ENCODE data around the gene ZBTB46.
"Not testable (repeated sequence)": the region's sequence is repeated elsewhere in the genome, so short reads cannot be mapped to it uniquely, and the experiment has no call there.

ZBTB46 gene

DNA sequence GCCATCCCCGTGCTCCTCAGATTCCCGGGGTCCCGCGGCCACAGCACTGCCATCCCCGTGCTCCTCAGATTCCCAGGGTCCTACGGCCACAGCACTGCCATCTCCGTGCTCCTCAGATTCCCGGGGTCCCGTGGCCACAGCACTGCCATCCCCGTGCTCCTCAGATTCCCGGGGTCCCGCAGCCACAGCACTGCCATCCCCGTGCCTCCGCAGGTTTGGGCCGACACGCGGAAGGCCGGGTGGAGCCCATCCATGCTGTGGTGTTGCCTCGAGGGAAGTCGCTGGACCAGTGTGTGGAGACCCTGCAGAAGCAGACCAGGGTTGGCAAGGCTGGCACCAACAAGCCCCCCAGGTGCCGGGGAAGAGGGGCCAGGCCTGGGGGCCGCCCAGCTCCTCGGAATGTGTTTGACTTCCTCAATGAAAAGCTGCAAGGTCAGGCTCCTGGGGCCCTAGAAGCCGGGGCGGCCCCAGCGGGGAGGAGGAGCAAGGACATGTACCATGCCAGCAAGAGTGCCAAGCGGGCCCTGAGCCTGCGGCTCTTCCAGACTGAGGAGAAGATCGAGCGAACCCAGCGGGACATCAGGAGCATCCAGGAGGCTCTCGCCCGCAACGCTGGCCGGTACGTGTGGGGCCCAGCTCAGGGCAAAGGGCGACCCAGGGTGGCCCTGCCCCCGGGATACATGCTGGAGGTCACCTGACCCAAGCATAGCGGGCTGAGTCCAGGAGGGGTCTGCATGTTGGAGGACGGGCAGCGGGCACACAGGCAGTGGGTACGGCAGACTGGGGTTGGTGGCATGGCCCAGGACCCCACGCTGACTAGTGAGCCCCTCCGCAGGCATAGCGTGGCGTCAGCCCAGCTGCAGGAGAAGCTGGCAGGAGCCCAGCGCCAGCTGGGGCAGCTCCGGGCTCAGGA is 95.9 kb downstream of the ZBTB46 start:
- DNase-seq (ENCODE audit: low read depth): no peak

DNA sequence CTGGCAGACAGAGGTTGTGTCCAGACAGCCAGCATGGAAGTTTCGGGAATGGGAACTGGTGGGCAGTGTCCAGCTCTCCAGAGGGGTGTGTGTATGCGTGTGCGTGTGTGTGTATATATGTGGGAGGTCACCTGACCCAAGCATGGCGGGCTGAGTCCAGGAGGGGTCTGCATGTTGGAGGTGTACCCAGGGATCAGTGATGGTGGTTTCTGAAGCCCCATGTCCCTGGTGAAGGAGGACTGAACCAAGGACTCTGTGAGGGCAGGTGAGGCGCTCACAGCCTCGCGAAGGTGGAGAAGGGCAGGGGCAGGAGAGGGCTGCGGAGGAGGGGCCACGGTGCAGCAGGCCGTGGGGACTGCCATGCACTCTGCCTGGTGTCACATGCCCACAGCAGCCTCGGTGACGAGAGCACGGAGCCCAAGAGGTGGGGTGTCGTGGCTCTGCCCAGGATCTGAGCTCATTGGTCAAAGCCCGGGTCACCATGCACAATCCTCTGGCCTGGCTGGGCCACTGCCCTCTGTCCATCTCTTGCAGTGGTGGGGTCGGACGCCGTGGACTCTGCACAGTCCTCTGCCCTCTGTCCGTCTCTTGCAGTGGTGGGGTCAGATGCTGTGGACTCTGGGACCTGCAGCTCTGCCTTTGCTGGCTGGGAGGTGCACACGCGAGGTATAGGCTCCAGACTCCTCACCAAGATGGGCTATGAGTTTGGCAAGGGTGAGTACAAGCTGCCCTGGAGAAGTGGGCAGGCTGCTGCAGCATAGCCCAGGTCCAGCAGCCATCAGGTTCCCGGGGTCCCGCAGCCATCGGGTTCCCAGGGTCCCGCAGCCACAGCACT is 96.7 kb downstream of the ZBTB46 start:
- DNase-seq (ENCODE audit: low read depth): no peak

DNA sequence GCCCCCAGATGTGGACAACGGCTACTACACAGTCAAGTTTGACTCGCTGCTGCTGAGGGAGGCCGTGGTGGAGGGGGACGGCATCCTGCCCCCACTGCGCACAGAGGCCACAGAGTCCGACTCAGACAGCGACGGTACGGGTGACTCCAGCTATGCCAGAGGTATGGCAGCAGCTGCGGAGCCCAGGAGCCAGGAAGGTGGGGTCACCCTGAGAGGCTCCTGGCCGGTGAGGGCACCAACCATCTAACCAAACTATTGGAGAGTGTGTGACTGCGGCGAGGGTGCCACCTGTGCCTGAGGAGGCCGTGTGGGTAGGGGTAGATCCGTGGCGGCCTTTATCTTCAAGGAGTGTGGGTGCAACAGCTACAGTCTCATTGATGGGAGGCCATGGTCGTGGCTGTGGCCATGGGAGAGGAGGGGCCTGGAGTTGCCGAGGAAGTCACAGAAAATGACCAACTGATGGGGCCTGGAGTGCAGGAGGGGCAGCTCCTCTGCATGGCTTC is 97.4 kb downstream of the ZBTB46 start:
- no peak for DNase-seq (ENCODE audit: low read depth)

DNA sequence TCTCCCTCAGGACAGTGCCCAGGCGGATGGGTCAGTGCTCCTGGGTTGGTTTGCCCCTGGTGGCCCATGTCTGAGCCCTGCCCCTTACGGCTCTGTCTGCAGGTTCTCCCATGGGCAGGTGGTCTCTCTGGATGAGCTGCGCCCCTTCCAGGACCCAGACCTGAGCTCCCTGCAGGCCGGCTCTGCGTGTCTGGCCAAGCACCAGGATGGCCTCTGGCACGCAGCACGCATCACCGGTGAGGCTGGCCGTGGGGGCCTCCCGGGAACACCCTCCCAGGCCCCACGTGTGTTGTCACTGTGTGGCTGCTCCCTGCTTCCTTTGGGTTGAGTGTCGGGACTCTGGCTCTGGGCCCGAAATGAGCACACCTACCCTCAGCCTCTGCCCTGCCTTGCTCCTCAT is 97.9 kb downstream of the ZBTB46 start:
- DNase-seq (ENCODE audit: low read depth): no peak

DNA sequence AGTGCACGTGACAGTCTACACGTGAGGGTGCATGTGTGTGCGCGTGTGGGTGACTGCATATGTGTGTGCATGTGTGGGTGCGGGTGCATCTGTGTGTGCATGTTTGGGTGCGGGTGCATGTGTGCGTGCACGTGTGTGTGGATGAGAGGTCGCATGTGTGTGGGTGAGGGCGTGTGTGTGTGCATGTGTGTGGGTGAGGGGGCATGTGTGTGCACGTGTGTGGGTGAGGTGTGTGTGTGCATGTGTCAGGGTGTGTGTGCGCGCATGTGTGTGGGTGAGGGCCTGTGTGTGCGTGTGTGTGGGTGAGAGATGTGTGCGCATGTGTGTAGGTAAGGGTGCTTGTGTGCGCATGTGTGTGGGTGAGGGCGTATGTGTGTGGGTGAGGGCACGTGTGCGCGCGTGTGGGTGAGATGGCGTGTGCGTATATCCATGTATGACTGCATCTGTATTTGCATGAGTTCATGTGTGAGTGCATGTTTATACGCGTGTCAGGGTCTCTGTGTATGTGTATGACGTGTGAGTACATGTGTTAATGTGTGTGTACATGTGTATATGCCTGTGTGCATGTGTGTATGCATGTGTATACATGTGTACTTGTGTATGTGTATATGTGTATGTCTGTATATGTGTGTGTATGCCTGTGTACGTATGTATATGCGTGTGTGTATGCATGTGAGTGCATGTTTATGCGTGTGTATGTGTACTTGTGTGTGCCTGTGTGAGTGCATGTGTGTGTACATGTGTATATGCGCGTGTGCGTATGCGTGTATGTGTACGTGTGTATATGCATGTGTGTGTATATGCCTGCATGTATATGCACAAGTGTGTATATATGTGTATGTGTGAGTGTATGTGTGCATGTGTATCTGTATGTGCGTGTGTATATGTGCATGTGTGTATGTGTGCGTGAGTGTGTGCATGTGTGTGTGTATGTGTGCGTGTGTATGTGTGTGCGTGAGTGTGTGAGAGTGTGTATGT is 98.7 kb downstream of the ZBTB46 start:
- DNase-seq (ENCODE audit: low read depth): no peak

DNA sequence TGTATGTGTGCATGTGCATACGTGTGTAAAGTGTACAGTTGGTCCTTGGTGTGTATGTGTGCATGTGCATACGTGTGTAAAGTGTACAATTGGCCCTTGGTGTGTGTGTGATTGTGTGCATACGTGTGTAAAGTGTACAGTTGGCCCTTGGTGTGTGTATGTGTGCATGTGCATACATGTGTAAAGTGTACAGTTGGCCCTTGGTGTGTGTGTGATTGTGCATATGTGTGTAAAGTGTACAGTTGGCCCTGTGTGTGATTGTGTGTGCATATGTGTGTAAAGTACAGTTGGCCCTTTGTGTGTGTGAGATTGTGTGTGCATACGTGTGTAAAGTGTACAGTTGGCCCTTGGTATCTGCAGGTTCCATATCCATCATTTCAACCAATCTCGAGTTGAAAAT is 99.7 kb downstream of the ZBTB46 start:
- DNase-seq (ENCODE audit: low read depth): no peak

DNA sequence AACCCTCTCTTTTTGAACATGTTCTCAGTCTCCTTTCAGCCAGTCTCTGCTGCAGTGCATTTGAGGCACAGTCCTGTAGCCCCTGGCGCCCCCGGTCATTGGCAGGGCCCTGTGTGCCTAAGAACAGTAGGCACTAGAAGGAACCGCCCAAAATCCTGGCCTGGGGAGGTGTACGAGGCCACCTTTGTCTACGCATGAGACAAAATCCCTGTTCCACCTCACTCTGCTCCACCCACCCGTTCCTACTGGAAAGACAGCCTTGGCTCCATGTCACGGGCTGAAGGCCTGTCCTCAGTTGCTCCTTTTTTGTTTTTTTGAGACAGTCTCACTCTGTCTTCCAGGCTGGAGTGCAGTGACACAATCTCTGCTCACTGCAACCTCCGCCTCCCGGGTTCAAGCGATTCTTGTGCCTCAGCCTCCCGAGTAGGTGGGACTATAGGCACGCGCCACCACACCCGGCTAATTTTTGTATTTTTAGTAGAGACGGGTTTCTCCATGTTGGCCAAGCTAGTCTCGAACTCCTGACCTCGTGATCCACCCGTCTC is 100.8 kb downstream of the ZBTB46 start:
- DNase-seq (ENCODE audit: low read depth): not testable (repeated sequence)

DNA sequence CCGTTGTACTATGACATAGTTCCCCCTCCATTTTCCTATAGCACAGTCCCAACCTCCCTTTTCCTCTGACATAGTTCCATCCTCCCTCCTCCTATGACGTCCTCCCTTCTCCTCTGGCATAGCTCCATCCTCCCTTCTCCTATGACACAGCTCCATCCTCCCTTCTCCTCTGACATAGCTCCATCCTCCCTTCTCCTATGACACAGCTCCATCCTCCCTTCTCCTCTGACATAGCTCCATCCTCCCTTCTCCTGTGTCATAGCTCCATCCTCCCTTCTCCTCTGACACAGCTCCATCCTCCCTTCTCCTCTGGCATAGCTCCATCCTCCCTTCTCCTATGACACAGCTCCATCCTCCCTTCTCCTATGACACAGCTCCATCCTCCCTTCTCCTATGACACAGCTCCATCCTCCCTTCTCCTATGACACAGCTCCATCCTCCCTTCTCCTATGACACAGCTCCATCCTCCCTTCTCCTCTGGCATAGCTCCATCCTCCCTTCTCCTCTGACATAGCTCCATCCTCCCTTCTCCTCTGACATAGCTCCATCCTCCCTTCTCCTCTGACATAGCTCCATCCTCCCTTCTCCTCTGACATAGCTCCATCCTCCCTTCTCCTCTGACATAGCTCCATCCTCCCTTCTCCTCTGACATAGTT is 108.0 kb downstream of the ZBTB46 start:
- not testable (repeated sequence) for DNase-seq (ENCODE audit: low read depth)

DNA sequence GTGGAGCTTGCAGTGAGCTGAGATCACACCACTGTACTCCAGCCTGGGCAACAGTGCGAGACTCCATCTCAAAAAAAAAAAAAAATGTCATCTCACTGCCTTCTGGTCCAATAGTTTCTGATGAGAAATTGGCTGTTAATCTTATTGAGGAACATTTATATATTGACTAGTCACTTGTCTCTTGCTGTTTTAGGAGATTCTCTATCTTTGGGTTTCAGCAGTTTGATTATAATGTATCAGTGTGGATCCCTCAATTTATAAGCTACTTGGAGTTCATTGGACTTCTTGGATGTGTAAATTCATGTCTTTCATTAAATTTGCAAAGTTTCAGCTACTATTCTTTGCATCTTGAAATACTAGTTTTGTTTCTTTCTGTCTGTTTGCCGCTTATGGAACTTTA is 112.1 kb downstream of the ZBTB46 start:
- DNase-seq (ENCODE audit: low read depth): no peak

DNA sequence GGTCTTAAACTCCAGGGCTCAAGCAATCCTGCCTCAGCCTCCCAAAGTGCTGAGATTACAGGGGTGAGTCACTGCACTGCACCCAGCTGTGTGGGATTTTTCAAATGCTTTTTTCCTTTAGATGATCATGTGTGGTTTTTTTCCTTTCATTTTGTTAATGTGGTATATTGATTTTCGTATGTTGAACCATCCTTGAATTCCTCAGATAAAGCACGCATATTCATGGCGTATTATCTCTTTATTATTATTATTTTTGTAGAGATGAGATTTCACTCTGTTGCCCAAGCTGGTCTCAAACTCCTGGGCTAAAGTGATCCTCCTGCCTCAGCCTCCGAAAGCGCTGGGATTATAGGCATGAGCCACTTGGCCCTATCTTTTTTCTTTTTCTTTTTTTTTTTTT is 116.2 kb downstream of the ZBTB46 start:
- DNase-seq (ENCODE audit: low read depth): no peak

DNA sequence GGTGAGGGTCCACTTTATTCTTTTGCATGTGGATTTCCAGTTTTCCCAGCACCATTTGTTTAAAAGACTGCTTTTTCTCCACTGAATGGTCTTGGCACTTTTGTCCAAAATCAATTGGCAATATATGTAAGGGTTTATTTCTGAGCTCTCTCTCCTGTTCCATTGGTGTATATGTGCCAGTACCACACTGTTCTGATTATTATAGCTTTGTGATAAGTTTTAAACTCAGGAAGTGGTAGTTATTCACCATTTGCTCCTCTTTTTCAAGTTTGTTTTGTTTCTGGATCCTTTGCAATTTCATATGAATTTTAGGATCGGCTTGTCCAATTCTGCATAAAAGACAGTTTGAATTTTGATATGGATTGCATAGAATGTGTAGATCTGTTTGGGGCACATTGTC is 118.9 kb downstream of the ZBTB46 start:
- no peak for DNase-seq (ENCODE audit: low read depth)

DNA sequence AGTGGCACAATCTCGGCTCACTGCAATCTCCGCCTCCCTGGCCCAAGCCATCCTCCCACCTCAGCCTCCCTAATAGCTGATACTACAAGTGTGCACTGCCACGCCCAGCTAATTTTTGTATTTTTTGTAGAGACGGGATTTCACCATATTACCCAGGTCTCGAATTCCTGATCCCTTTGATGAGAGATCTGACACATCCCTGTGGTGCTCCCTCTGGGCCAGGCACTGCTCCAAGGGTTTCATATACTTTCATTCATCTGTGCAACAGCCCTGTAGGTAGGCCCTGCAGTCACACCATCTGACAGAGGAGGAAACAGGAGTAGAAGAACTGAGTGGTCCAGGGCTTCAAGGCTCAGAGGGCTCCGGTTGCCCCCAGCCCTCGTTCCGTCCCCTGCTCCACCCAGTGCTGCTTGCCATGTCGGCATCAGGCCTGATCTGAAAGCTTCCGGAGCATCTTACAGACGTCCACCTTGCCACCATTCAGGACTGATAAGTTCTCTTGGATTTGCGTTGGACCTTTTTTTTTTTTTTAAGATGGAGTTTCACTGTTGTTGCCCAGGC is 119.9 kb downstream of the ZBTB46 start:
- DNase-seq (ENCODE audit: low read depth): no peak

DNA sequence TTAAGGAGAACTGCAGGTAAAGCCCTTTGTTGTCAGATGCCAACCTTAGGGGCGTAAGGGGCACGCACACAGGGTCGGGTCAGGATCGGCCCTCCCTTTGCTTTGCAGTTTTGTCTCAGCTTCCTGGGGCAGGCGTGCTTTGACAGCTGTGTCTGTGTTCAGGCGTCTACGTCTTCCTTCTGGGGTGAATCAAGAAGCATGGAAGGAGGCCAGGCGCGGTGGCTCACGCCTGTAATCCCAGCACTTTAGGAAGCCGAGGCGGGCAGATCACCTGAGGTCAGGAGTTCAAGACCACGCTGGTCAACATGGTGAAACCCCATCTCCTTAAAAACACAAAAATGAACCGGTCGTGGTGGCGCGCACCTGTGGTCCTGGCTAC is 121.9 kb downstream of the ZBTB46 start:
- no peak for DNase-seq (ENCODE audit: low read depth)

DNA sequence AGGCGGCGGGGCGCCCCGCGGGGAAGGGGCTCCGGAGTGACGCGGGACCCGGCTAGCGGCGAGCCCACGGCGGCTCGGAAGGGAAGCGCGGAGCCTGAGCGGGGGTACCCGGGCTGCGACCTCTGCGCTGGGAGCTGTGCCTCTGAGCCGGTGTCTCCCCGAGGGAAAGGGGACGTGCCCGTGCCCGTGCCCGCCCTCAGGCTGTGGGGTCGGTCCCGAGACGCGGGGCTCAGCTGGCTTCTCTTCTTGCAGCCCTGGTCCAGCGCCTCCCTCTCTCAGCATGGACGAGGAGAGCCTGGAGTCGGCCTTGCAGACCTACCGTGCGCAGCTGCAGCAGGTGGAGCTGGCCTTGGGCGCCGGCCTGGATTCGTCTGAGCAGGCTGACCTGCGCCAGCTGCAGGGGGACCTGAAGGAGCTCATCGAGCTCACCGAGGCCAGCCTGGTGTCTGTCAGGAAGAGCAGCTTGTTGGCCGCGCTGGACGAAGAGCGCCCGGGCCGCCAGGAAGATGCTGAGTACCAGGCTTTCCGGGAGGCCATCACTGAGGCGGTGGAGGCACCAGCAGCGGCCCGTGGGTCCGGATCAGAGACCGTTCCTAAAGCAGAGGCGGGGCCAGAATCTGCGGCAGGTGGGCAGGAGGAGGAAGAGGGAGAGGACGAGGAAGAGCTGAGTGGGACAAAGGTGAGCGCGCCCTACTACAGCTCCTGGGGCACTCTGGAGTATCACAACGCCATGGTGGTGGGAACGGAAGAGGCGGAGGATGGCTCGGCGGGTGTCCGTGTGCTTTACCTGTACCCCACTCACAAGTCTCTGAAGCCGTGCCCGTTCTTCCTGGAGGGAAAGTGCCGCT is 122.5 kb downstream of the ZBTB46 start:
- no peak for DNase-seq (ENCODE audit: low read depth)

DNA sequence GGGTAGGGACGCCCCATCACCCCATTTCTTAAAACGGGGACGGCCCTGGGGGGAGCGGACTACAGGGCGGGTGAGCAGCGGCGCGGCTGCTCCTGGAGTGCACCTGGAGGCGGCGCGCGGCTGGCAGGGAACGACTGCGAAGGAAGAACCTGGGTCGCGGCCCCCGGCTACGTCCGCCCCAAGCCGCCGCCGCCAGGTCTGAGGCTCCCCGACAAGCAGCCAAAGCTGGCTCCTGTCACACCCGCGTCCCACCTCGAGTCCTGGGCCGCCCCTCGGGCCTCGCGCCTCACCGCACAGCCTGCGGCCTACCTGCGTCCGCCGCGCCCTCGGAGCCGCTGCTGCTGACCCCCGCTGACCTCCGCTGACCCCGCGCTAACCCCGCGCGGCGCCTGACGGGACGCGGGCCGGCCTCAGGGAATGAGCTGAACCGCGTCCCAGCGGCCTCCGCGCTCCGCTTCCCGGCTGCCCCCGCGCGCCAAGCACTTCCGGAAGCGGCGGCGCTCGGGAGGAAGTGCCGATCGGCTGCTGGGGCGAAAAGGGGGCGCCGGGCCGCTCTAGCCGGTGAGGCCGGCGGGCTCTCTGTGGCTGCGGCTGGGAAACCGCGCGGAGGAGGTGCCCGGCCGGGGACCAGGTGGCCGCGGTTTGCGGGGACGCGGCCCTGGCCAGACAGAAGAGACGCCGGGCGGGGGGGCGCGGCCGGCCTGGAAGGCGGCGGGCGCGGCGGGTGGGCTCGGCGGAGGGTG is 123.3 kb downstream of the ZBTB46 start, which contains the start of the genes ARFRP1 and ZGPAT:
Gene ARFRP1, minus strand, starts transcription at position 419 of the 743 bp plus-strand sequence. CDS start 885 bp downstream, outside the sequence.
Gene ZGPAT, plus strand, starts transcription at position 482 of the 743 bp plus-strand sequence. CDS start 542 bp downstream, outside the sequence.
- DNase-seq (ENCODE audit: low read depth): peak; percentile 66

DNA sequence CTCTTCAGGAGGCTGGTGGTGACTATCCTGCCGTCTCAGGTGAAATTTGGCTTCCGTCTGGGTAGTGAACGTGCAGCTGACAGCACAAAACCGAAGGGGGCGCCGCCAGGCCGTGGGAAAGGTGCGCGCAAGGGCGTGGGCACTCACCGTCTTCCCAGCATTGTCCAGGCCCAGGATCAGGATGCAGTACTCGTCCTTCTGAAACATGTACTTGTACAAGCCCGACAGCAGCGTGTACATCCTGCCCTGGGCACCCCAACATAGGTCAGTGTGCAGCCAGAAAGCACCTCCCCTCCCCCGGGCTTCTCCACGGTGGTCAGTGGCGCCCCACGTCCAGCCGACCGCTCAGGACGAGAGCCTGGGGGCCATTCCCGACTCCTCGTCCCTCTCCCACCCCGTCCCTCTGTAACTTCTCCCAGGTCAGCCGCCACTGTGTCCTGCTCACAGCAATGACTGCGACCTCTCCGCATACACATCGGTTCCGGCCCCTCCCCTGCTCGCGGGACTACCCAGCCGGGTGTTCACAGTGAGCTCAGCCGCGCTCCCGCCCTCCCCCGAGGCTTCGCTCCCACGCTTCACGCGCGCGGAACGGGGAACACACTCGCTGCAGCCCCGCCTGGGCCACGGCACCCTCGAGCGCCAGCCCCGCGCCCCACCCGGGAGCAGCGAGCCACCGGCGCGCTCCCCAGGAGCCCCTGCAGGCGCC is 124.1 kb downstream of the ZBTB46 start:
- DNase-seq (ENCODE audit: low read depth): no peak

DNA sequence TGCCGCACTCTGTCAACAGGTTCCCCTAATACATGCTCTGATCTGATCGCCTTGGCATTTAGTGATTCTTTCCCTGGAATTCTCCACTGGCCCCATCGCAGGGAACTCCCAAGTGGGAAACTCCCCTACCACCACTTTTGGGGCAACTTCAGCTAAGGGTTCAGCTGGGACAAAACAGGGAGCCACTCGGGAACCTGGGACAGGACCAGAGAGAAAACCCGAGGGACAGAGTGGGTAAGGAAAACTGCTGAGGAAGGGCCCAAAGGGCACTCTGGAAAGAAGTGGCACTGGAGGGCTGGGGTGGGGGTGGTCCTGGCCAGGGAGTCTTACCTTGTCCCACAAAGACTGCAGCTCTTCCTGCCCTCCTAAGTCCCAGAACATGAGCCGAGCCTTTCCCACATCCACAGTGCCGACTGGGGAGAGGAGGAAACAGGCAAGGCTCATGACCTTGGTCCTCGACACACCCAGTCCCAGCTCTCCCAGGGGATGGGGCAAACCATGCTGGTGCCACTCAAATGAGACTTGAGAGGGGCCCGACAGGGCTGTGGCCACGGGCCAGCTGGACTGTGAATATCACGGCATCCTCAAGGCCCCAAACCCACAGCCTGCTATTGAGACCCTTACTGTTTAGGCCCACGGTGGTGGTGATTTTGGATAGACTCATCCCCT is 124.9 kb downstream of the ZBTB46 start:
- no peak for DNase-seq (ENCODE audit: low read depth)
